GM18499 (cell line): ENCODE results near the gene FKBP9.
"Not testable (repeated sequence)": the region's sequence is repeated elsewhere in the genome, so short reads cannot be mapped to it uniquely, and the experiment has no call there.

Experiments used
- ATAC-seq: cut with Tn5 transposase; IDR thresholded peaks from one replicate; pipeline ENCODE4 v1.9.1; 2021; ENCODE audit warnings: moderate number of reproducible peaks; ENCODE audit not compliant: insufficient read depth, unreplicated experiment

Gene FKBP9

DNA sequence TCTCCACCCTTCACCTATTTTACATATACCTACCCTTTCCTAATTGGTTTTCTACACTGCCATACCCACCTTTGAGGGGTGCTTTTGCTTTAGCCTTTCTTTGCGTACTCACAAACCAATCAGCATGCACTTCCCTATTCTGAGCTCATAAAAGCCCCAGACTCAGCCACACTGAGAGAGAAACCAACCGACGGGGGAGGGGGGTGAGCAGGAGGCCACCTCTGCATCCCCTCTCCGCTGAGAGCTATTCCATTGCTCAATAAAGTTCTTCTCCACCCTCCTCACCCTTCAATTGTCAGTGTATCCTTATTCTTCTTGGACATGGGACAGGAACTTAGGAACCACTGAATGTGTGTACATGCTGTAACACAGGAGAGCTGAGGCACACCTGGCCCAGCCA, 9.0 kb upstream of the FKBP9 start:
- no peak for ATAC-seq

DNA sequence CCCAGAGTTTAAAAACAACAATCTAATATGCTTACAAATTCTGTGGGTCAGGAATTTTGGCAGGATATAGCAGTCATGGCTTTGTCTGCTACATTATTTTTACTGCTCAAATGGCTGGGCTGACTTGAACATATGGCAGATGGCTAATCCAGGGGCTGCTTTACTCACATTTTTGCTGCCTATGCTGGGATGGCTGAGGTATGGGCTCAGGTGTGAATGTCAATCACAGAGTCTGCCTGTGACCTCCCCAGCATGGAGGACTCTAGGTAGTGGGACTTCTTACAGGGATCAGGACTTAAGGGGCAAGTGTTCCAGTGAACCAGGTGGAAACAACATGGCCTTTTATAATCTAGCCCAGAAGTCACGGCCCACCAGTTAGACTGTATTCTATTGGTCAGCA, 4.4 kb upstream of the FKBP9 start:
- no peak for ATAC-seq

DNA sequence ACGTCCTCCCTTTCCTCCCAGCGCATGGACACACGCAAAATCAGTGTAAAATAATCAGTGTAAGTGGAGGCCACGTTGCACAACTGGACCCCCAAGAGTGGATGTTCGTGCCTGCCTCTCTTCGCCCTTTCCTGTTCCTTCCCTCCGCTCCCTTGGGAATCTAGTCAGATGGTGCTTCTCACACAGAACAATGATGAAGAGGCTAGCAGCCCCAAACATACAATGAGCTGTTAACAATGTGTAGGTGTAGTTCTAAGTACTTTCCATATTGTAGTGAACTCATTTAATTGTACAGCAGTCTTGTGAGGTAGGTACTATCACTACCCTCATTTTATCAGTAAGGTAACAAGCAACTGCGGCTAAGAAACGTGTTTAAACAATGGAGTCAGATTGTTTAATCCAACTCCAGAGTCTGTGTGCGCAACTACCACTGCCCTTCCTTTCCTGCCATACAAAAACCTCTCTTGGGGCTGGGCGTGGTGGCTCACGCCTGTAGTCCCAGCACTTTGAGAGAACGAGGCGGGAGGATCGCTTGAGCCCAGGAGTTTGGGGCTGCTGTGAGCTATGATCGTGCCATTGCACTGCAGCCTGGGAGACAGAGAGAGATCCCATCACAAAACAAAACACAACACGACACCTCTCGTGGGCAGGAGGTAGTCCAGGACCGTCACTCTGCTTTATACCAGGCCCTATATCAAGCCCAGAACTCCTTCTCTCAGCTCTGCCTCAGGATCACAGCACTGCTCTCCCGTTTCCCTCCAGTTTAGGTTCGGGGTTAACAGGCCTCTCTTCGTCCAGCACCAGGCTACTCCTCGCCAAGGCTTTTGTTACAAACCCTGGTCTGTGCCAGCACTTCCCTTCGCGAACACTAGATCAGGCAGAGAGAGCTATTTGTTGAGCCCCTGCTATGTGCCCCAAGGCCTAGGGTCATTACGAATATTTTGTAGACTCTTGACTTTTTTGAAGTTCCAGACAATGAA, 1.1 kb downstream of the FKBP9 start:
- ATAC-seq: no peak

DNA sequence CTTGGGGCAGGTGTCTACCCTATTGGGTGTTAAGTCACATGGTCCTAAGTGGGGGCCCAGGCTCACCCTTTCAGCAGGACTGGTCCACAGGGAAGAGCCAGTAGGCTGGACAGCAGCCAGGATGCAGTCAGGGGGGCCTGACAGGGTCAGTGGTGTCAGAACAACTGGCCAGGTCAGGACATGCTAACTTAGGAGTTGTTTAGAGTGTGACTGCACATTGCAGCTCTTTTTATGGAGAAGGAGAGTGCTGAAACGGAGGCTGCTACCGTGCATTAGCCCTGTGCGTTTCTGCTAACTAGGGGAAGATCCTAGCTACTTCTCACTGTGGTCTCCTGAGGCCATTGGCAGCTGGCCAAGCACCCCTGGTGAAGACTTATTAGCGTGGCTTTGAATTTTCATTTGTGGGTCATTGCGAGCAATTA, 6.7 kb downstream of the FKBP9 start:
- ATAC-seq: not testable (repeated sequence)

DNA sequence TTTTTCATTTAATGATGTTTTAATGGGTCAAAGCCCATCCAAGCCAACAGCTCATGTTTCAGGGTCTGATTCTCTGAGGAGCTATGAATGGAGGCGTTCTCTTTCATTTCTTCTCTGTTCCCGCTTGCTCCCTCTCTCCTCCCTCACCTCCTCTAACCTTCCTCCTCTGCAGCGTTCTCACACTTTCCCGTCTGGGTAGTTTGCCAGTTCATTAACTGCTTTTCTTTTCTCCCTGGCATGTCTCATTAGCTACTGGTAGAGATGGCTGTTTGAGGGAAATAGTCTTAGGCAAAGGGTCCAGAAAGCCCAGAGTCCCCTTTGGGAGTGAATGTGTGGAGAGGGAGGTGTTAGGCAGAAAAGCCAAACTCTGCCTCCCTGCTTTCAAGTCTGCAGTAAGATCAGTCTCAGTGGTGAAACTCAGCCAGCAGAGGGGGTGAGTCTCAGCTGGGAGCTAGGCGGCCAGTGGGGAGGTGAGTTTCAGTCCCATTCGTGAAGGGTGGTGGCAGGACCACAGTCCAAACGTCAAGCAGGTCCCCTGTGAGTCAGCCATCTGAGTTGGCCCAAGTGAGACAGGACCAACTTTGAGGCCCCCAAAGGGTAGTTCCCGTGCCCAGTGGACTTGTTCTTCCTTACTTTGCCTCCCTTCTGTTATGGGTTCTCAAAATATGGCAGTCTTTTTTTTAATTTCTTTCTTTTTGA, 7.4 kb downstream of the FKBP9 start:
- peak; percentile 92 for ATAC-seq

DNA sequence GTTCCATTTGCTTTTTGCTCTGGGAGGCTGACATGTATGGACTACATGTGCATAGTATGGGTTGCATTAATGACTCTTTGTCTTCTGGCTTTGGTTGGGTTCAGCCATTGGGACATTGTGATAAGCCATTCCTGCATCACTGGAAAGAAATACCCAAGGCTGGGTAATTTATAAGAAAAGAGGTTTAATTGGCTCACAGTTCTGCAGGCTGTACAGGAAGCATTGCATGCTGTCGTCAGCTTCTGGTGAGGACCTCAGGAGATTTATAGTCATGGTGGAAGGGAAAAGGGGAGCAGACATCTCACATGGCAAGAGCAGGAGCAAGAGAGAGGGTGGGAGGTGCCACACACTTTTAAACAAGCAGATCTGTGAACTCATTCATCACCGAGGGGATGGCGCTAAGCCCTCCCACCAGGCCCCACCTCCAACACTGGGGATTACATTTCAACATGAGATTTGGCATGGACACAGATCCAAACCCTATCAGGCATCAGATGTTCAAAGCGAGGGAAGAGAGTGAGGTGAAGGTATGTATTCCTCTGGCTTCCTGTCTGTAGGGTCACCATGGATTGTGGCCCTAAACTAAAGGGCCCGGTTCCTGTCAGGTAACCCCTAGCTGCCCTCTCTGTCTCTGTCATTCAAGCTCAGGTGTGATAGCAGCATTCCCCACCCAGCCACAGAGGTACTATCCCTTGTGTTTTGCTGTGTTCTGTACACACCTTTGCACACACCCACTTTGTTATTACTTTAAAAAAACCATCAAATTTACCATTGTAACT, 9.4 kb downstream of the FKBP9 start:
- not testable (repeated sequence) for ATAC-seq

DNA sequence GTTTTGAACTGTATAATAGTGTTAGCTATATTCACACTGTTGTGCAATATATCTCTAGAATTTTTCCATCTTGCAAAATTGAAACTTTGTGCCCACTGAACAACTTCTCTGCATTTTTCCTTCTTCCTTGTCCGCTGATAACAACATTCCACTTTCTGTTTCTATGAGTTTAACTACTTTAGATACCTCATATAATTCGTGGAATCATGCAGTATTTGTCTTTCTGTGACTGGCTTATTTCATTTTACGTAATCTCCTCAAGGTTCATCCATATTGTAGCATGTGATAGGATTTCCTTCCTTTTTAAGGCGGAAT, 10.0 kb downstream of the FKBP9 start:
- not testable (repeated sequence) for ATAC-seq

DNA sequence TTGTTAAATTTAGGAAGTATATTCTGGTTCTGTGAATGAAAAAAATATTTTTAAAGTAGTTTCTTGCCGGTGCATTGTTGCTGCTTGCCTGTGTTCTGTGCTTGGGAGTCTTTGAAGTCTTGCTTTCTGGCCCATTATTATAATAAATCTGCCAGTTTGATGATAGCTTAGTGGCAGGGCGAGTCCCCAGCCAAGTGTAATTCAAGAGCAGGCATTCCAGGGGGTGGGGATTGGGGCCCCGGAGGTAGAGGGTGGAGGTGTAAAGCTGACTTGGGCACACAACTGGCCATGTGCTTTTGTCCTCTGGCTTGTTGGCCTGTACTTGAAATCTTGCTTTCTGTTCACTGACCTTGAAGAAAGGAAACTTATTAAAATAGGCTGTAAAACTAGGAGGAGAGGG, 14.7 kb downstream of the FKBP9 start:
- not testable (repeated sequence) for ATAC-seq

DNA sequence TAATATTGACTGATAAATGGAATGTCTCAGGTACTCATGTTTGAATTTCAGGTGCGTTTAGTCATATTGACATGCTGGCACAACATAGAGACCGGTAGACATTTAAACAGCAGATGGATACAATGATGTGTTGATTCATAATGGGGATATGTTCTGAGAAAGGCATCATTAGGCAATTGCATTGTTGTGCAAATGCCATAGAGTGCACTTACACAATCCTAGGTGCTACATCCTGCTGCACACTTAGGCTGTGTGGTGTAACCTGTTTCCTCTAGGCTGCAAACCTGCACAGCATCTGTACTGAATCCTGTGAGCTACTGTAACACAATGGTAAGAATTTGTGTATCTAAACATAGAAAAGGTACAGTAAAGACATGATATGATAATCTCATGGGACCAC, 19.9 kb downstream of the FKBP9 start:
- not testable (repeated sequence) for ATAC-seq

DNA sequence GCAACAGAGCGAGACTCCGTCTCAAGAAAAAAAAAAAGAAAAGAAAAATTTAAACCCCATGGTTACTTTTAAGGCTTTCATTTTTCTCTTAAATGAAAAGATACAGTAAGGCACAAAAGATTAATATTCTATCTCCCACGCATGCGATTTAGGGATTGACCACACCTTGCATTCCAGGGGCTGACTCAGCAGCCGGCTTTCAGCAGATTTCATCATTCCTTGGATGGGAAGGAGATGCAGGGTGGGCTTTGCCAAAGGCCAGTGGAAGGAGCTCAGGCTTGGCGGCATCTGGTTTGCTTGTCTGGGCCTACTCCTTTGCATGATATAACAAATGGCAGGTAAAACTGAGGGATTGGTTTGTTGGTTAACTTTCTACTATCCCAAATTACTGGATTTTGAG, 22.0 kb downstream of the FKBP9 start:
- ATAC-seq: not testable (repeated sequence)

DNA sequence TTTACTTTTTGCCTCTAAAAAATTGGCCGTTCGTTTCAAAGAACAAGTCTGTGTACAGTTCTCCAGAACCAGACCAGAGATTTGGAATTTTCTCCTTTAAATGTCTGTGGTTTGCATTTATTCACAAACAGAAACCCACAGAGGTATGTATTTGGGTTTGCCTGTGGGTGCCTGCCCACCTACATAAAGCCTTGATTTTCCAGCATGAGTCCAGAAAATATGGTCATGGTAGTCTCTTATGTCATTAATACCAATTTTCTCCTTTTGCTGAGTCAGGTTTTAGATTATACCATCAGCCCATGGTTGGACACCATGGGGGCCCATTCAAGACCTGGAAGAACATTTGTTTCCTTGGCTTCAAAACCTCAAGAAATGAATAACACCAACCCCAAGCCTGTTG, 22.7 kb downstream of the FKBP9 start:
- not testable (repeated sequence) for ATAC-seq

DNA sequence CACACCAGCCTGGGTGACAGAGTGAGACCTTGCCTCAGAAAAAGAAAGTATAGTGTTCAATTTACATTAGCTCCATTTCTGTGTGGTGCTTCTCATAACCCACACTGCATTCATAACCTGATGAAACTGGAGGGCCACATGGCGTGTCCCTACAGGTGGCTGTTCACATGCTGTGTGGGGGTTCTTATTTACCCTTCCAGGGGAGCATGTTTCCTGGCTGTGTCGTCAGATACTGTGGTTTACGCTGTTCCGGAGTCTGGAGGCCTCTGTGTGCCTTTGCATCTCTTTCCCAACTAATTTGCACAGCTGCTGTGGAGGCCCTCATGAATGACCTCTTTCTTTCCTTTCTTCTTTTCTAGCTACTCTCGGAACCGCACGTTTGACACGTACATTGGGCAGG, 30.9 kb downstream of the FKBP9 start:
- ATAC-seq: not testable (repeated sequence)

DNA sequence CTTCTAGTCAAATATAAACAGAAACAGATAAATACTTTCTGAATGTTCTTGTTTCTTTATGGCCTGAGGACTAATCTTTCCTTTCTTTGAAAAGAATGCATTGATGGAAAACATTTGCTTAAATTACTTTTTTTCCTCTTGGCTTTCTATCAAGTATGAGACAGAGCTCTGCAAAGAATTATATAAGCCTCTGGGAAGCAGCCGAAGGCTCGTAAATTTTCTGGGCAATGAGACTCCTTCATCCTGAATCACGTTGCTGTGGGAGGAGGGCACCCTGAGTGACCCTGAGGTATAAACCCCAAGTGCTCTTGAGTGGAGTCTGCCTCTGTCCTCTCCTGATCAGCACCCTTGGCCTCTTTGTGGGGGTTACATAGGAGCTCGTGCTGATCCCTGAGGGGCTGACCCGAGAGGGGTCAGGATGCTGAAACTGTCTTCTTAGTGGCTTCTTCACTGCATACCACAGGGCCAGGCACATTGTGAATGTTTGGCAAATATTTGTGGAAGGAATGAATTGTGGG, 33.9 kb downstream of the FKBP9 start:
- ATAC-seq: not testable (repeated sequence)

DNA sequence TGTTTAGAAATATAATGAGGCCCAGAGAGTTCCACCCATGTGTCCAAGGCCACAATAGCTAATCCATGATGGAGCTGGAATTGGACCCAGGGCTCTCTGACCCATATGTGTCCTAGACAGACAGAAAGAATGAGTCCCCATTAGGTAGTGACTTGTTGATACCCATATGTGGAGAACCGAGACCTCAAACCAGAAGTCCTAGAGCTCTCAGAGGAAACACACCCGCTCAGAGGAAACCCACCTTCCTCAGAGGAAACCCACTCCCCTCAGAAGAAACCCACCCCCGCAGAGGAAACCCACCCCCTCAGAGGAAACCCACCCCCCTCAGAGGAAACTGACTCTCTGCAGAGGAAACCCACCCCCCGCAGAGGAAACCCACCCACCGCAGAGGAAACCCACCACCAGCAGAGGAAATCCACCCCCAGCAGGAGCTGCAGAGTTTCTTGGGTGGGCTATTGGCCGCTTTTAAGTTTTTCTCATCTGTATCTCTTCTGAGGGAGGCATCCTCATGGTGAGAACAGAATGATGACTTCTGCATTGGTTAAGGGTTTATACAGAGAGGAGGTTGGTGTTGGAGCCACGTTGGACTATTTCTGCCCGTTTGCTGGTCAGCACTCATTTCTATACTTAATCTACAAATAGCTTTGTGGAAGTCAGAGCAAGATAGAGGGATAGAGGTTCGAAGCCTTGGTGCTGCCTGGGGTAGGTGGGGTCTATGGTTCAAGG, 34.9 kb downstream of the FKBP9 start:
- ATAC-seq: not testable (repeated sequence)

DNA sequence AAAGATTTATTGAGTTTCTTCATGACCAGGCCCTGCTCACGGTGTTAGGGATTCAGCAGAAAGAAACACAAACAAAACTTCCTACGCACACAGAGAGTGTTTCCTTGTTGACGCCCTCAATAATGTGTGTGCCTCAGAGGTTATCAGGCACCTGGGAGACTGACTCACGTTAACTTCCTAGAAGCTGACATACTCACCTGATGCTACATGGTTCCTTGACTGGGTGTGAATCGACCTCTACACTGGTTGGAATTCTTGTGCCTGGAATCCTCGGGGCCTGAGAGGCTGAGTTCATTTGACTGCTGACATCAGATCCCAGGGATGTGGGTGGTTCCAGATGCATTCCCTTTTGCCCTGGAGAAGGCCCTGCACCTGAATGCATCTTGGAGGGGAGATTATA, 35.5 kb downstream of the FKBP9 start:
- not testable (repeated sequence) for ATAC-seq

DNA sequence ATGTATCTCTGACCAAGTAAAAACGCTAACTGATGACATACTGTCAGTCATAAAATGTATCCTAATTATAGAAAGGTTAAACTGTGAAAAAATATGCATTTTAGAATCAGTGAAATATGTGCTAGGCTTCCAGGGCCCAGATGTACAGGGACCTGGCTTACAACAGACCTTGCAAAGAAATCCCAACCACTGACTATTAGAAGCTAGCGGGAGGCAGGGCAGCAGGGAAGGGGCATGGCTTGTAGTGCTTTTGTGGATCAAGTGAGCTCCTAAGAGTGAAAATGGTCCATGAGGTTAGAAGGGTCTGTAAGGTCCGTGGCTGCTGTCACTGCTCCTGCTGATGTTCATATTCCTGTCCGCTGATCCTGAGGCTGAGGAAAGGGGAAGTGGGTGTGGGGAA, 40.7 kb downstream of the FKBP9 start:
- ATAC-seq: not testable (repeated sequence)

DNA sequence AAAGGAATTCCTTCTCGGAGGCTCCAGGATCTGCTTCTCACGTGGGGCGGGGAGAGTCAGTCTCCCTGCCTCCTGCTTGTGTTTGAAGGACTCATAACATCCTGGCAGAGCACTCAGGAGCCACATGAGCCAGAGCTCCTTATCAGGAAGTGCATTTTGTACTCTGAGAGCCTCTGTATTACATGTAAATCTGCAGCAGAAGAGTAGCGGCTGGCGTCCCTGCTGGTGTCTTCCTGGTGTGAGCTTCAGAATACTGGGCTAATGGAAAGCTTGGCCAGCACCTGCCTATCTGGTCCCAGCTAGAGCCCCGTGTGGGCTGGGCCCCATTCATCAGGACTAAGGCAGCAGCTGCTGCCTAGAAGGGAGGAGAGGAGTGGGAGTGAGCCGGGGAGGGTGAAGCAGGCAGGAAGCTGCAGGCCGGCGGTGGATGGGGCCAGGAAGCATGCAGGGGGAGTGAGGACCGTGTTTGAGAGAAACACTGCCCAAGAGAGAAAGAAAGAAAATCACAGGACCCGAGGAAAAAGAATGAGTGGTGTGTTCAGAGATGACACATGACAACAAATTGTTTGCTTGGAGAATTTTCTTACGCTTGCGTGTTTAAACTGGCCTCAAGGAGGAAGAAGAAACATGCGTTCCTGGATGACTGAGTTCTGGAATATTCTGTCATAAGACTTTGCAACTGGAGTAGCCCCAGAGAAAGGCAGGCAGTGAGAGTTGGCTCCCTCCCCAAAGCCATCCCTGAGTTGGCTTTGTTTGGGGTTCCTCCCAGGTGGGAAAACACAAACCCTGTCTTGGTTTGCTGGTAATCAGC, 41.3 kb downstream of the FKBP9 start:
- ATAC-seq: not testable (repeated sequence)

DNA sequence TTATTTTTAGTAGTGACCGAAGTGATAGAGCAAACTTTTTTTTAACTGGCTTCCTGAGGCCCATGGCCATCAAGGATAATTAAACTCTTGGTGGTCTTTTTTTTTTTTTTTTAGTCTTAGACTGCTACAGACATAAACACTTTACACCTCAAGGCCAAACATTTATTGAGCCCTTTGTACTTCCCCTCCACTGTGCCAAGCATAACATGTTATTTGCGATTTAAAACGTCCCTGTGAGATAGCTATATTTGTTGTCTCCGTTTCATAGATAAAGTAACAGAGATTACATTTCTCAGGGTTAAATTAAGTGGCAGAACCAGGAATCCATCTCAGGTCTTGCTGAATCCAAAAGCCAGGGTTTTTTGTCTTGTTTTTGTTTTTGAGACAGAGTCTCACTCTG, 42.1 kb downstream of the FKBP9 start:
- not testable (repeated sequence) for ATAC-seq

DNA sequence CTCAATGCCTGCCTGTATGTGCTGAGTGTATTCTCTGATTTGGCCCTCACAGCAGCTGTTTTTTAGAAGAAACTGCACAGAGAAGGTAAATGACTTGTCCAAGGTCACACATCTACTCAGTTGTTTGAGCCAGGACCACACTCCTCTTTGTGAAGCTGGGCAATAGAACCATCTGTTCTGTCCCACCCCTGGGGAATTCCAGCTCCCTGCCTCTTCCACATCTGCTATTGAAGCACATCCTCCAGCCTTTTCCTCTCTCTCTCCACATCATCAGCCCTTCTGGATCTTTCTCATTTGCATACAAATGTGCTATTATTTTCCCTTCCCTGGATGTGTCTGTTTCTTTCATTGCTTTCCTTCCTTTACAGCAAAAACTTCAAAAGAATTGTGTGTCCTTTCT, 45.9 kb downstream of the FKBP9 start:
- ATAC-seq: not testable (repeated sequence)
